Mononuclear cell (primary cell): ENCODE measurements around the gene CNOT6. TPM values are rescaled to one million over a fixed set of nuclear protein-coding genes. Genes with fewer than 3 reads are reported as not detected.
"Not testable (repeated sequence)": the region's sequence is repeated elsewhere in the genome, so short reads cannot be mapped to it uniquely, and the experiment has no call there.

ENCODE experiments used
- H3K27me3 ChIP-seq: 2 replicates; pipeline ENCODE4 v1.6.0; 2011; ENCODE audit warnings: low read length, control low read depth; ENCODE audit not compliant: insufficient read depth
- H3K4me1 ChIP-seq: 2 replicates; pipeline ENCODE4 v1.5.1; 2011; ENCODE audit warnings: mild to moderate bottlenecking, low read length, control low read depth; ENCODE audit not compliant: insufficient read depth
- H3K4me3 ChIP-seq: 2 replicates; pipeline ENCODE4 v1.5.1; 2011; ENCODE audit warnings: mild to moderate bottlenecking, low read length, moderate library complexity
- H3K9me3 ChIP-seq: 2 replicates; pipeline ENCODE4 v1.5.1; 2011; ENCODE audit warnings: low read depth, mild to moderate bottlenecking, control low read depth, low read length
- total RNA-seq: library from RNA; depleted of rRNA; stranded (reverse); fragments of >200 nt; gene quantifications from one replicate; pipeline ENCODE4 v1.2.3, GENCODE V29; 2012

Gene CNOT6
- total RNA-seq, 1 donor: 8.1 TPM

DNA sequence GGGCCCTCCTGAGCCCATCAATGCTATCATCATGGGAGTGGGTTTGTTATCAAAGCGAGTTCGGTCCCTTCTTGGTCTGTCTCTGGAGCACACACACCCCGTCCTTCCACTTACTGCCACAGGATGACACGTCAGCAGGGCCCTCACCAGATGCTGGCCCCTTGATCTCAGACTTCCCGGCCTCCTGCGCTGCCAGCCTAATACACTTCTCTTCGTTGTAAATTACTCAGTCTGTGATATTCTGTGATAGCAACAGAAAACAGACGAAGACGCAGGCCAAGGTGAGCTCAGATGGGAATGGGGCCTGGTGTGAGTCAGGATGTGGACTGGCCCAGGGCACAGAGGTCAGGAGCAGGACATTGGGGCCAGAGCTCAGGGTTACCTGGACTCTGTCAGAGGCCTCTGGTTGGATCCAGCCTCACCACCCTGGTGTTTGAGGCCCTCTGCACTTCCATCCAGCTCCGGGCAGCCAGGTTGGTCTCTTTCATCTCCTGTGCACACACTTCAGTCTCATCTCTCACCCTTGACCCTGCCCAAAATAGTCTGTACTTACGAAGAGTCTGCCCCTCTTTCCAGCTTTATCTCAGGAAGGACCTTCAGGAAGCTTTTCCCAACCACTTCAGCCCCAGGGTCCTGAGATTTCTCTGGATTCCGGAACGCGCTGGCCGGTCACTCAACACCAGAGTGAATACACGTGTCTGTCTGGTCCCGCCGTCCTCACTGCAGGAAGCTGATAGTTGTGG, 26.0 kb upstream of the CNOT6 start:
- Histone ChIP-seq H3K9me3 (no peaks in the 10 kb centered on the region), H3K27me3 (no peaks in the 10 kb centered on the region), H3K4me3 (no peak overlapping the region), H3K4me1 (no peaks in the 10 kb centered on the region)

DNA sequence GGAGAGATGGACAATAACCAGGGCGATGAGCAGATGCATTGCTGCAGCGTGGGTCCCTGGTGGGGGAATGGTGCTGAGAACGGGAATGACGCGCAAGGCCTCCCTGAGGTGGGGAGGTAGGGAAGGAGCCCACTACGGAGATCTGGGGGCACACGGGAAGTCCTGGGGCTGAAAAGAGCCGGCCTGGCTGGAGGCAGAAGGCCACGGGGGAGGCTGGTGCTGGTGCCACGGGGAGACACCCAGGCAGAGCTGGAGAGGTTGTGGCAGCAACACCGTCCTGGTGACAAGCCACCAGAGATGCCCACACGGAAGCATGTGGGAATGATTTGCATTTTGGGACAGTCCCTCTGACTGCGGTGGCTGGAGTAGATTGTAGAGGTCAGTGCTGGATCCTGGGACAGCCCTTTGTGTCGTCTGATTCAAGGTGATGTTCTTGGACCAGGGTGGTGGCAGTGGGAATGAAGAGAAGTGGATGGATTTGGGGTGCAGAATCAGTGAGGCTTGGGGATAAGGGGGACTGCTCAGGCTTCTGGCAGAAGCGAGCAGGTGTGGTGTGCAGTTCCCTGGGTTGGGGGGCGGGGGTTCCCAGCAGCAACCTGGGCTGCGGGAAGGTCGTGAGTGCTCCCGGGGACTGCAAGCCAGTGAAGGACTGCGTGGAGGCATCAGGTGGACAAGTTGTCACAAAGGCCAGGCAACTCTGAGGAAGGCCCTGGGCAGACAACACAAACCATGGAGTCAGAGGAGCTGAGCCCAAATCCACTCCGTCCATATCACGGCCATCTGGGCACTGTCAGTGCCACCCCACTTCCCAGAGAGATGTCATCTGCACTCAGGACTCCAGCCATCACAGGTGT, 25.2 kb upstream of the CNOT6 start:
- Histone ChIP-seq H3K27me3 (no peaks in the 10 kb centered on the region), H3K4me1 (no peaks in the 10 kb centered on the region), H3K4me3 (no peak overlapping the region), H3K9me3 (no peaks in the 10 kb centered on the region)

DNA sequence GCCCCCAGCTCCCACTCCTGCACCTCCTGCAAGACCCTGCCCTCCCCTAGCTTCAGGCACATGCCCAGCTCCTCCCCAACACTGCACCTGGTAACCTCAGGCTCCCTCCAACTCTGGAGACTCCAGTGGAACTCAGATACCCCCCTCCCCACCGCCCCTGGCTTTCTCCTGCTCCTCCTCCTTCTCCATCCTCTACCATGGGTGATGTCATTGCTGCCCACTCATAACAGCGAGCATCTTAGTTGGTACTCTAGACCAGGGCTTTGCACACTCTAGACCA, 24.7 kb upstream of the CNOT6 start:
- no peaks in the 10 kb centered on the region for H3K27me3 ChIP-seq
- no peaks in the 10 kb centered on the region for H3K4me1 ChIP-seq
- no peaks in the 10 kb centered on the region for H3K9me3 ChIP-seq
- H3K4me3 ChIP-seq: no peak overlapping the region

DNA sequence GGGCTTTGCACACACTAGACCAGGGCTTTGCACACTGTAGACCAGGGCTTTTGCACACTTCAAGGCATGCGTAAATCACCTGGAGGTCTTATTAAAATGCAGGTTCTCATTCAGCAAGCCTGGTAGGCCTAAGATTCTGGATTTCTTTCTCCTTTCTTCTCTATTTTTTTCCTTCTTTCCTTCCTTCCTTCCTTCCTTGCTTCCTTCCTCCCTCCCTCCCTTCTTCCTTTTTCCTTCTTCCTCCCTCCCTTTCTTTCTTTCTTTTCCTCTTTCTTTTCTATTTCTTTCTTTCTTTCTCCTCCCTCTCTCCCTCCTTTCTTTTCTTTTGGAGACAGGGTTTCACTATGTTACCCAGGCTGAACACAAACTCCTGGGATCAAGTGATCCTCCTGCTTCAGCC, 24.3 kb upstream of the CNOT6 start:
- no peaks in the 10 kb centered on the region for H3K4me1 ChIP-seq
- H3K4me3 ChIP-seq: no peak overlapping the region
- no peaks in the 10 kb centered on the region for H3K9me3 ChIP-seq
- no peaks in the 10 kb centered on the region for H3K27me3 ChIP-seq

DNA sequence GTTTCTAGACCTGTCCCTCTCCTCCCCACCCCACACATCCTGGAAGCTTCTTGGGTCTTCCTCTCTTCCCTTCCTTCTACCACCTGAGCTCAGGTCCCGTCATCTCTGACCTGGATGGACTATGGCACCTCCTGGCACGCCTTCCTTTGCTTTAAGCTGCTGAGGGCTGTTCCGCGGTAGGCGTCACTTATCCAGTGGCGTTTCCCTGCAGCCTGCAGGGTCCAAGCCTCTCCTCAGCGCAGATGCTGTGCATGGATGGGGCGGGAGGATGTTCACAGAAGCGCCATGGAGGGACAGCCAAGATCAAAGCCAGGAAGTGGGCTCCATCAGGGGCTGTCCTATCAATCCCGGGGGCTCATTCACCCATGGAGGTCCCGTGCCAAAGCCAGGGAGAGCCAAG, 23.8 kb upstream of the CNOT6 start:
- Histone ChIP-seq H3K27me3 (no peaks in the 10 kb centered on the region), H3K4me3 (no peak overlapping the region)

DNA sequence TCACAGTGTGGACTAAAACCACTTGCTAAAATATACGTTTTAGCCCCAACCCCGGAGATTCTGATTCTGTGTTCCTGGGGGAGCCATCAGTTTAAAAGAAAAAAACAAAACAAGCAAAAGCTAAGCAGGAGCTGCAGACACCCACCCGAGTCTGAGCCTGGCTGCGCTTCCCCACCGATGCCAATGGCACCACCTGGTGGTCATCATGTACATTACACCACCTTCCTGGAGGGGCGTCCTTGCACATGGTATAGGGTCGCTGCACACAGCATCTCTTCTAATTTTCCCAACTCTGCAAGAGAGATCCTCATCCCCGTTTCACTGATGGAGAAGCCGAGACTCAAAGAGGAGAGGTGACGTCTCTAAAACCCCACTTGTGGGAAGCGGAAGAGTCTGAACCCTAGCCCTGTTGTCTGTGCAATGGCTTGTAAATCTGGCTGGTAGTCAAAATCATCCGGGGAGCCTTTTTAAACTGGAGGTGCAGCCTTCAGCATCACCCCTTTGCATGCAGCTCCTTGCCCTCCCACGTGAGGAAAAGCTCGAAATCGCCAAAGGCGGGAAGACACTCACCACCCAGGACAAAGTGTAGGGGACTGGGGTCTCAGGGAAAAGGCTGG, 23.1 kb upstream of the CNOT6 start:
- H3K27me3 ChIP-seq: no peaks in the 10 kb centered on the region
- H3K4me3 ChIP-seq: no peak overlapping the region
- H3K4me1 ChIP-seq: no peaks in the 10 kb centered on the region
- H3K9me3 ChIP-seq: no peaks in the 10 kb centered on the region

More for the DNA sequence above, 23.8 kb upstream of the CNOT6 start:
- no peaks in the 10 kb centered on the region for H3K4me1 ChIP-seq
- no peaks in the 10 kb centered on the region for H3K9me3 ChIP-seq

DNA sequence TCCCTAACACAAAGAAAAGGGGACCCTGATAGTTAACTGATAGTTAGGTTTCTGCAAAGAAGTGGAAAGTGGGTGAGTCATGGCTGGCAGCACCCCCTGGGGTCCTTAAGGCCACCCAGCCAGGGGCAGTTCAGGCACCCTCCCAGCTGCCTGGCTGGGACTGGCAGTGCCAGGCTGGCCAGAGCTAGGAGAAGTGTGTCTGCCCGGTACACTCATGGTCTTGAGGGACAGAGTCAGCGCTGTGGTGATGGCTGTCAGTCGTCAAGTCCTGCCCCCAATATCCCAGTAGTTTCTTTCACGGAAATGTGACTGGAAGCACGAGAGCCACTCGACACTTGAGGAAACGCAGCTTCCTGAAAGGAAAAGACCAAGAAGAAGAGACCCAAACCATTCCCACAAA, 22.3 kb upstream of the CNOT6 start:
- Histone ChIP-seq H3K27me3 (no peaks in the 10 kb centered on the region), H3K4me3 (no peak overlapping the region), H3K9me3 (no peaks in the 10 kb centered on the region), H3K4me1 (no peaks in the 10 kb centered on the region)

DNA sequence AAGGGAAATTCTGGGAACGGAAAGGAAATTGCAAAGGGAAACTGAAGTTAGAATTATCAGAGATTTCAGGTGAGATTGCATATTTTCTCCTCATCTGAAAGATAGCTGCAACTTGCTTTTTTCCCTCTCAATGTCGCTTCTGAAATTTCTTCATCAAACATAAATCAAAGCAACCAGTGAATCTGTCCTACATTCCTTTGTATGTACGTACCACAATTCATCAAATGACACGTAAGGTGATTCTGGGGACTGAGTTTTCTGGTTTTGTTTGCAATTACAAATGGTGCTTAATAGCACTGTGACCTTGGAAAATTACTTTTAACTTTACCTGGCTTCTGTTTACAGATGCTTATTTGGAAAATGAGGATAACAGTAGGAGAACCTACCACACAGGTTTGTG, 21.9 kb upstream of the CNOT6 start:
- no peaks in the 10 kb centered on the region for H3K27me3 ChIP-seq
- no peaks in the 10 kb centered on the region for H3K9me3 ChIP-seq
- no peak overlapping the region for H3K4me3 ChIP-seq
- H3K4me1 ChIP-seq: no peaks in the 10 kb centered on the region

DNA sequence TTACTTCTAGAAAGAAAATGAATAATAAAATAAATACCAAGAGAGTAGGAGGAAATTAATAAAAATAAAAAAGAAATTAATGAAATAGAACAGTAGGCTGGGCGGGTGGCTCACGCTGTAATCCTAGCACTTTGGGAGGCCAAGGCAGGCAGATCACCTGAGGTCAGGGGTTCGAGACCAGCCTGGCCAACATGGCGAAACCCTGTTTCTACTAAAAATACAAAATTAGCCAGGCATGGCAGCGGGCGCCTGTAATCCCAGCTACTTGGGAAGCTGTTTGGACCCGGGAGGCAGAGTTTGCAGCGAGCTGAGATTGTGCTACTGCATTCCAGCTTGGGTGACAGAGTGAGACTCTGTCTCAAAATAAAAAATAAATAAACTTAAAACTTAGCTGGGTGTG, 20.8 kb upstream of the CNOT6 start:
- not testable (repeated sequence) for H3K4me1 ChIP-seq, H3K27me3 ChIP-seq, H3K4me3 ChIP-seq, H3K9me3 ChIP-seq

DNA sequence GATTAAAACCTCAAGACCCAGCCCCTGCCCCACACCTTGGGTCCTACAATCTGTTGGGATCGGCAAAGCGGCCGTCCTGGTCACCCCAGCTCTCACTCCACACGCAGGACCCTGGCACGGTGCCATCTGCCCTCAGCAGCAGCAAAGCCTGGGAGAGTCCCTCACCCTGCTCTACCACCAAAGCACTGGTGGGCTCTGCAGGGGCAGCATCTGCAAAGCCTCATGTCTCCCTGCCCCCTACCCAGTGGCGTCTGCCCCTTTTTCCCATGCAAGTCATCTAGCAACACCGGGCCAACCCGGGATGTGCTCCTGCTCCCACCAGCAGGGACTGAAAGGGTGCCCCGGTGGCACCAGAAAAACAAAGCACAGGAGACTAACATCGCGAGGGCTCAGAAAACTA, 19.6 kb upstream of the CNOT6 start:
- no peaks in the 10 kb centered on the region for H3K27me3 ChIP-seq
- H3K9me3 ChIP-seq: no peaks in the 10 kb centered on the region
- H3K4me3 ChIP-seq: no peak overlapping the region
- H3K4me1 ChIP-seq: no peaks in the 10 kb centered on the region

DNA sequence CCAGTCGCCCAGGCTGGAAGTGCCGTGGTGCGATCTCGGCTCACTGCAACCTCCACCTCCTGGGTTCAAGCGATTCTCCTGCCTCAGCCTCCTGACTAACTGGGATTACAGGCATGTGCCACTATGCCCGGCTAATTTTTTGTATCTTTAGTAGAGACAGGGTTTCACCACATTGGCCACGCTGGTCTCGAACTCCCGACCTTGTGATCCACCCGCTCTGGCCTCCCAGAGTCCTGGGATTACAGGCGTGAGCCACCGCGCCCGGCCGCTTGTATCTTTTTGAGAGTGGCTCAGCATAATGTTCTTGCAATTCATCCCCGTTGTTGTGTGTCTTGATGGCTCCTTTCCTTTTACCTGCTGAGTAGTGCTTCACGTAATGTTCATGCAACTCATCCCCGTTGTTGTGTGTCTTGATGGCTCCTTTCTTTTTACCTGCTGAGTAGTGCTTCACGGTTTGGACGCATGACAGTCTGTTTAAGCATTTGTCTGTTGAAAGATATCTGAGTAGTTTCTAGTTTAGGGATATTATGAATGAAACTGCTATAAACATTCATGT, 18.1 kb upstream of the CNOT6 start:
- H3K4me3 ChIP-seq, H3K4me1 ChIP-seq, H3K27me3 ChIP-seq, H3K9me3 ChIP-seq: not testable (repeated sequence)

DNA sequence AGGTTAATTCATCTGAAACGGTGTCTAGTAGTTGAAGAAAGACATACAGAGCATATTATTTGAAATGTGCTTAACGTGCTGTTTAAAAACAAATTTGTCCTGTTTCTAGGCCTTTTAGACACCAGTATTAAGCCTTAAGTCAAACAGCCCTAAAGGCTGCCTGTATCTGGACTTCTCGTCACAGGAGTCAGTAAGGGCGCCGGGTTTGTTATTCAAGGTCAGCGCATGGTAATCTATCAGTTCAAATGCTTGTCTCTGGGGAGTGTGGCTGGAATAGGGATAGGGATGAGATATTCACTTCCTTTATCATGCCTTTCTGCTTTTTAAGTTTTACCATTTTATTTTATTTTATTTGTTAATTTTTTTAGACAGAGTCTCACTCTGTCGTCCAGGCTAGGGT, 9.4 kb upstream of the CNOT6 start:
- Histone ChIP-seq H3K4me1 (no peaks in the 10 kb centered on the region), H3K4me3 (no peak overlapping the region), H3K9me3 (no peaks in the 10 kb centered on the region)

DNA sequence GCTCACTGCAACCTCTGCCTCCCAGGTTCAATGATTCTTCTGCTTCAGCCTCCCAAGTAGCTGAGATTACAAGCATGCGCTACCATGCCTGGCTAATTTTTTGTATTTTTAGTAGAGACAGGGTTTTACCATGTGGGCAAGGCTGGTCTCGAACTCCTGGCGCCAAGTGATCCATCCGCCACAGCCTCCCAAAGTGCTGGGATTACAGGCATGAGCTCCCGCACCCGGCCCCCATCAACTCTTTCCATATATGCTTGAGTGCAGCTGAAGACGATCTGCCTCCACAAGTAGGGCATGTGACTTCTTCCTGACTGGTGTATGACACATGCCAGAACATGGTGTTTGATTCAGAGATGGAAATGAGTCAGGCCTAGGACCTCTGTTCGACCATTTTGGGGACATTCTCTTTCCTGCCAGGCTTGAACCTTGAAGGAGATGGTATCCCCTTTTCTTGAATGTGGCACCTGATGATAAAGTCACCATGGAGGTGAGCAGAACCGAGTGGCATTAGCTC, 7.5 kb upstream of the CNOT6 start:
- no peaks in the 10 kb centered on the region for H3K27me3 ChIP-seq
- H3K4me1 ChIP-seq: no peaks in the 10 kb centered on the region
- no peak overlapping the region for H3K4me3 ChIP-seq
- no peaks in the 10 kb centered on the region for H3K9me3 ChIP-seq

More for the DNA sequence above, 9.4 kb upstream of the CNOT6 start:
- no peaks in the 10 kb centered on the region for H3K27me3 ChIP-seq

DNA sequence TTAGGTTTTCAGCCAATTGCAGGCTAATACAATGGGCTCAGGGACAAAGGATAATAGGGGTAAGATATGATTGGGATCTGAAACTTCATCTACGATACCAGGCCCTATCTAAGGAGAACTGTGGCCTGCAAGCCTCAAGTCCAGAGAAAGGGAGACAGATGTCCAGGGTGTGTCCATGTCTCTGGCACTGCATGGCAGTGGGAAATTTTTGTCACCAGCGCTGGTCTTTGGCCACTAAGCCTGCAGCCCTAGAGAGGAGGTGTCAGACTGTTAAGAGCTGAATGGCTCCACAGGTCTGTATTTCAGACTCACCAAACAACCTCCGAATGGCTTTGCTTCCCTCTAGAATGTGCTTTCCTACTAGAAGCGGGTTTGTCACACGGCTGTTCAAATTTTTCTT, 6.6 kb upstream of the CNOT6 start:
- Histone ChIP-seq H3K4me3 (no peak overlapping the region), H3K9me3 (no peaks in the 10 kb centered on the region), H3K27me3 (no peaks in the 10 kb centered on the region), H3K4me1 (no peaks in the 10 kb centered on the region)

DNA sequence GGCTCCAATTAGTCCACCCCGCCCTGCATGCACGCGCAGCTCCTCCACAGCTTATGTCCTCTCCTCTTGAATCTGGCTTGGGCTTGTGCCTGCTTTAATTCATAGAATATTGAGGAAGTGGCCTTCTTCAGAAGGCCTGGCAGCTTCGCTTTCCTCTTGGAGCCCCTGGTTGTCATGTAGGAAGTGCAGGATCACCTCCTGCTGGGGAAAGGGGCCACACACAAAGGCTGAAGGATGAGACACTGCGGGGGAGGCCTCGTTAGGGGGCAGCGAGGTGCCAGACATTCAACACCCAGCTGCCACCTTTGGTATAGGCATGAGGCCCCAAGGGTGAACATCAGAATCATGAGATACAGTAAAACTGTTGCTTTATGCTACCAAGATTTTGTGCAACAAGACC, 2.7 kb upstream of the CNOT6 start:
- Histone ChIP-seq H3K4me3 (no peak overlapping the region), H3K9me3 (no peaks in the 10 kb centered on the region), H3K4me1 (peaks cover 21% of the 10 kb centered on the region), H3K27me3 (no peaks in the 10 kb centered on the region)
